ENCODE results near the gene EPS8L3.
A peak's percentile ranks its signal among the peaks of the same experiment; 100 is the strongest.

The EPS8L3 gene

DNA sequence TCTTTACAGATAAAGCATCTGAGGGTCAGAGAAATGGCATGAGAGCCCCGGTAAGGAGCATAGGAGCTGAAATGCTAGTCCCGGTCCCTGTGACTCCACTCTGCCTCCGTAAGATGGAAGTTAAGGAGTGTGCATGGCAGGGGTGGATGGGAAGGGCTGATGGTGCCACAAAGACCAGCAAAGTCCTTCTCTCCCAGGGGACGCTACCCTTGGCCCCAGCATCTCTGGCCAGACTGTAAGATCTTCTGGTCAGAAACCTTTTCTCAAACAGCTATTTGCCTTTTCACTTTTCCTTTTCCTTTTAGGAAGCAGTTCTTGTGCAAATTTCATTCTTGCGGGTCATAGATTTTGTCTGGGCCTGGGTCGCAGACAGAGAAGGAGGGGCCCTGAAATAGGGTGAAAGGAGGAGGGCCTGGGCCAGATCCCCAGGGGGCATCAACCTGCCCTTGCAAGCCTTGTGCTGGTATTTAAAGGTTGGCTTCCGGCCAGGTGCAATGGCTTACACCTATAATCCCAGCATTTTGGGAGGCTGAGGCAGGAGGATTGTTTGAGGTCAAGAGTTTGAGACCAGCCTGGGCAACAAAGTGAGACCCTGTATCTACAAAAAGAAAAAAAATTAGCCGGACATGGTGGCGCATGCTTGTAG is 14.4 kb upstream of the EPS8L3 start:
- Histone ChIP-seq H3K18ac (ENCODE audit: low read length) (no peak overlapping the region), H3K4me3 (ENCODE audit: low read length) (no peak overlapping the region), H3K56ac (ENCODE audit: low read length) (no peak overlapping the region), H3K23ac (ENCODE audit: low read length) (no peak overlapping the region), H3K4me2 (ENCODE audit: low read length) (no peak overlapping the region), H3K27me3 (ENCODE audit: insufficient read depth, low read length, poor library complexity) (no peaks in the 10 kb centered on the region), H3K4ac (ENCODE audit: low read depth, low read length) (no peak overlapping the region), H4K8ac (ENCODE audit: low read depth, low read length) (no peak overlapping the region), H2BK120ac (ENCODE audit: low read depth, low read length) (no peak overlapping the region), H3K4me1 (ENCODE audit: control insufficient read depth, low read depth, low read length) (peaks cover 1% of the 10 kb centered on the region), H3K36me3 (ENCODE audit: control insufficient read depth, insufficient read depth, low read length) (no peaks in the 10 kb centered on the region), H2AK5ac (ENCODE audit: low read length) (no peak overlapping the region), H2BK5ac (ENCODE audit: low read length) (no peak overlapping the region), H3K79me2 (ENCODE audit: control insufficient read depth, insufficient read depth, low read length) (no peaks in the 10 kb centered on the region), H3K79me1 (ENCODE audit: low read length) (no peaks in the 10 kb centered on the region), H4K5ac (ENCODE audit: low read length) (no peak overlapping the region), H3K27ac (ENCODE audit: low read depth, low read length) (no peak overlapping the region), H2BK15ac (replicated peaks; ENCODE audit: low read depth) (no peak overlapping the region), H3K9ac (ENCODE audit: low read length) (no peak overlapping the region)
- WGBS (ENCODE audit: extremely low coverage, insufficient coverage, low lambda C conversion rate), result no CpG with 5 or more reads among the region's 9 CpGs
- no peak for DNase-seq

DNA sequence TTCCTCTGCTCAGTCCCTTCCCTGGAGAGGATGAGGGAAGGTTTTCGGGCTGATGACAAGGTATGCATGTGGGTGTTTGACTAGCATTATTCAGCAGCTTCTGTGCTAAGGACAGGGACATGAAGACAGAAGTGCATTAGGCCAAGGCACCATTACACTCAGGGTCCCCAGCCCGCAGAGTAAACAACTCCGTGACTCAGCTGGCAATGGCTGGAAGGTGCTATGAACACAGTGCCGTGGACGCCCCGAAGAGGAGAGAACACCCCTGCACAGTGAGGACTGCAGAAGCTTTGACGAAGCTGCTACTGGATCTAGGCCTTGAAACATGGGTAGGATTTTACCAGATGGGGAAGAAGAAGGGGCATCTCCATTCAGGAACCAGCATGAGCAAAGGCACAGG is 13.7 kb upstream of the EPS8L3 start:
- no peaks in the 10 kb centered on the region for H3K79me2 ChIP-seq (ENCODE audit: control insufficient read depth, insufficient read depth, low read length)
- H3K79me1 ChIP-seq (ENCODE audit: low read length), result no peaks in the 10 kb centered on the region
- no peak overlapping the region for H4K8ac ChIP-seq (ENCODE audit: low read depth, low read length)
- DNase-seq, result no peak
- H3K4ac ChIP-seq (ENCODE audit: low read depth, low read length), result no peak overlapping the region
- H3K4me2 ChIP-seq (ENCODE audit: low read length), result no peak overlapping the region
- no peak overlapping the region for H2BK15ac ChIP-seq (replicated peaks; ENCODE audit: low read depth)
- H3K27ac ChIP-seq (ENCODE audit: low read depth, low read length), result no peak overlapping the region
- H2AK5ac ChIP-seq (ENCODE audit: low read length), result no peak overlapping the region
- H3K9ac ChIP-seq (ENCODE audit: low read length), result no peak overlapping the region
- H4K5ac ChIP-seq (ENCODE audit: low read length), result no peak overlapping the region
- H3K23ac ChIP-seq (ENCODE audit: low read length), result no peak overlapping the region
- H2BK5ac ChIP-seq (ENCODE audit: low read length), result no peak overlapping the region
- peak overlapping the region; percentile 19 for H3K56ac ChIP-seq (ENCODE audit: low read length)
- H3K4me3 ChIP-seq (ENCODE audit: low read length), result no peak overlapping the region
- H3K27me3 ChIP-seq (ENCODE audit: insufficient read depth, low read length, poor library complexity), result no peaks in the 10 kb centered on the region
- no CpG with 5 or more reads among the region's 7 CpGs for WGBS (ENCODE audit: extremely low coverage, insufficient coverage, low lambda C conversion rate)
- H2BK120ac ChIP-seq (ENCODE audit: low read depth, low read length), result no peak overlapping the region
- no peaks in the 10 kb centered on the region for H3K4me1 ChIP-seq (ENCODE audit: control insufficient read depth, low read depth, low read length)
- H3K36me3 ChIP-seq (ENCODE audit: control insufficient read depth, insufficient read depth, low read length), result no peaks in the 10 kb centered on the region
- no peak overlapping the region for H3K18ac ChIP-seq (ENCODE audit: low read length)

DNA sequence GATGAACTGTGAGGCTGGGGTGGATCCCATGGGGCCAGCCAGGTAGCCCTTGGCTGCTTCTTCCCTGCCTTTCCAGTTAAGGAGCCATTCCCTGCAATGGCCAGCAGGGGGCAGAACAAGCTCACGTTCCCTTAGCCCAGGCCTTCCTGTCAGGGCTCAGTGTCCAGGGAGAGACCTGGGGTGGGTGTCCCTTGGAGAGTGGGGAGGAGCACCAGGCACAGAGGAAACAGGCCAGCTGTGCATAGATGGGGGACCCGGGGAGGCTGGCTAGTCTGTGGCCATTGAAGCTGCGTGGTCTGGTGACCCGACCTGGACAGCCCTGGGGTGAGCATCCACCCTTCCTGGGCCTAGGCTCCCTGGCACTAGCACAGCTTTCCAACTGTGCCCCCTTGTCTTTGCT is 13.2 kb upstream of the EPS8L3 start:
- peak; percentile 89 for DNase-seq
- Histone ChIP-seq H2BK120ac (ENCODE audit: low read depth, low read length) (no peak overlapping the region), H2BK5ac (ENCODE audit: low read length) (no peak overlapping the region), H3K23ac (ENCODE audit: low read length) (no peak overlapping the region), H2AK5ac (ENCODE audit: low read length) (no peak overlapping the region), H4K8ac (ENCODE audit: low read depth, low read length) (no peak overlapping the region), H3K4me3 (ENCODE audit: low read length) (no peak overlapping the region), H2BK15ac (replicated peaks; ENCODE audit: low read depth) (no peak overlapping the region), H4K5ac (ENCODE audit: low read length) (no peak overlapping the region), H3K4me2 (ENCODE audit: low read length) (no peak overlapping the region), H3K79me1 (ENCODE audit: low read length) (no peaks in the 10 kb centered on the region), H3K9ac (ENCODE audit: low read length) (no peak overlapping the region), H3K36me3 (ENCODE audit: control insufficient read depth, insufficient read depth, low read length) (no peaks in the 10 kb centered on the region), H3K4me1 (ENCODE audit: control insufficient read depth, low read depth, low read length) (no peaks in the 10 kb centered on the region), H3K18ac (ENCODE audit: low read length) (no peak overlapping the region), H3K4ac (ENCODE audit: low read depth, low read length) (no peak overlapping the region), H3K56ac (ENCODE audit: low read length) (peak overlapping the region; percentile 19), H3K27me3 (ENCODE audit: insufficient read depth, low read length, poor library complexity) (no peaks in the 10 kb centered on the region), H3K79me2 (ENCODE audit: control insufficient read depth, insufficient read depth, low read length) (no peaks in the 10 kb centered on the region), H3K27ac (ENCODE audit: low read depth, low read length) (no peak overlapping the region)
- WGBS (ENCODE audit: extremely low coverage, insufficient coverage, low lambda C conversion rate), result no CpG with 5 or more reads among the region's 4 CpGs

DNA sequence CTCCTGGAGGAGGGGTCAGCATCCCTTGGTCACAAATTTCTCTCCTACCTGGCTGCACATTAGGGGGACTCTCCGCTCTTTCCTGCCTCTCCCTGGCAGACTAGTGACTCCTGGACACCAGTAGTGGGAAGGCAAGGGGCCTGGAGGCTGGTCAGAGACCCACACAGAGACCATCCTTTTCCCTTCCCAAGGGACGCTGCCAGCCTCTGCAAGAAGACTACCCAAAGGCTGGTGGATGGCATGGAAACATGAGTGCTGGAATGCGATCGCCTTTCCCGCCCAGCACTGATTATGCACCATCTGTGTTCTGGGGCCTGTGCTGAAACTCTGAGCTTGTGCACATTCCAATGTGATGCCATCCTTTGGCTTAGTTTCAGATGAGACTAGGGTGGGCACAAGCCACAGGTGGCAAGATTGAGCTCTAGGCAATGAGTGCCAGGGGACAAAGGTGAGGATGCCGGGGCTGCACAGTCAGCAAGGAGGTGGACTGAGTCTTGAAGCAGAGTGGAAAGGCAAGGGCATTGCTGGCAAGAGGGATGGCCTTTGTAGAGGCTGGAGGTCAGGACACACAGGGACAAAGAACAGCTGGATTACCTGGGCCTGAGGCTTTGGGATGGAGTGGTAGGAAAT is 12.6 kb upstream of the EPS8L3 start:
- H4K5ac ChIP-seq (ENCODE audit: low read length), result no peak overlapping the region
- no peak overlapping the region for H2BK15ac ChIP-seq (replicated peaks; ENCODE audit: low read depth)
- DNase-seq, result no peak
- H4K8ac ChIP-seq (ENCODE audit: low read depth, low read length), result no peak overlapping the region
- no peak overlapping the region for H3K27ac ChIP-seq (ENCODE audit: low read depth, low read length)
- peak overlapping the region; percentile 58 for H3K56ac ChIP-seq (ENCODE audit: low read length)
- no peak overlapping the region for H3K18ac ChIP-seq (ENCODE audit: low read length)
- H2BK5ac ChIP-seq (ENCODE audit: low read length), result no peak overlapping the region
- no peaks in the 10 kb centered on the region for H3K79me1 ChIP-seq (ENCODE audit: low read length)
- no peak overlapping the region for H2BK120ac ChIP-seq (ENCODE audit: low read depth, low read length)
- H3K27me3 ChIP-seq (ENCODE audit: insufficient read depth, low read length, poor library complexity), result no peaks in the 10 kb centered on the region
- H3K4me3 ChIP-seq (ENCODE audit: low read length), result no peak overlapping the region
- WGBS (ENCODE audit: extremely low coverage, insufficient coverage, low lambda C conversion rate), result no CpG with 5 or more reads among the region's 6 CpGs
- no peak overlapping the region for H2AK5ac ChIP-seq (ENCODE audit: low read length)
- H3K4ac ChIP-seq (ENCODE audit: low read depth, low read length), result no peak overlapping the region
- H3K4me1 ChIP-seq (ENCODE audit: control insufficient read depth, low read depth, low read length), result no peaks in the 10 kb centered on the region
- no peak overlapping the region for H3K9ac ChIP-seq (ENCODE audit: low read length)
- H3K23ac ChIP-seq (ENCODE audit: low read length), result no peak overlapping the region
- H3K79me2 ChIP-seq (ENCODE audit: control insufficient read depth, insufficient read depth, low read length), result no peaks in the 10 kb centered on the region
- no peak overlapping the region for H3K4me2 ChIP-seq (ENCODE audit: low read length)
- no peaks in the 10 kb centered on the region for H3K36me3 ChIP-seq (ENCODE audit: control insufficient read depth, insufficient read depth, low read length)

DNA sequence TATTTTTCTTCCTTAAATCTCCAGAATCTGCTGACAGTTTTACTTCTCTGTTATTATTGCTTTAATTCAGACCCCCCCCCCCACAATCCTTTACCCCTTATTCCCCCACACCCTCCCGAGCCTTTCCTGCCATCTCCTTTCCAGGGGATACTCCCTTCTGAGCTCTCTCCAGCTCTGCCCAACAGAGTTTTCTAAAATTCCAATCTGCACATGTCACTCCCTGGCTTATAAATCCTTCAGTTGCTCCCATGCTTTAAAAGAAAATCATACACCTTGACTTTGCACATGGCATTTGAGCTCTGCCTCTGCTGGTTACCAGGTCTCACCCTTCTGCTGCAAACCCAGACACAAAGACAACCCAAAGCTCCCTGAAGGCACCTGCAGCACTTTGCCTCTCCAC is 11.7 kb upstream of the EPS8L3 start:
- Histone ChIP-seq H3K4me3 (ENCODE audit: low read length) (no peak overlapping the region), H2BK120ac (ENCODE audit: low read depth, low read length) (no peak overlapping the region)
- whole genome bisulfite sequencing (ENCODE audit: extremely low coverage, insufficient coverage, low lambda C conversion rate), result no CpG with 5 or more reads among the region's 1 CpG

More for the DNA sequence above, 11.7 kb upstream of the EPS8L3 start:
- Histone ChIP-seq H3K79me2 (ENCODE audit: control insufficient read depth, insufficient read depth, low read length) (no peaks in the 10 kb centered on the region), H2AK5ac (ENCODE audit: low read length) (no peak overlapping the region), H2BK5ac (ENCODE audit: low read length) (no peak overlapping the region), H3K36me3 (ENCODE audit: control insufficient read depth, insufficient read depth, low read length) (no peaks in the 10 kb centered on the region), H2BK15ac (replicated peaks; ENCODE audit: low read depth) (no peak overlapping the region), H3K18ac (ENCODE audit: low read length) (no peak overlapping the region), H3K27me3 (ENCODE audit: insufficient read depth, low read length, poor library complexity) (no peaks in the 10 kb centered on the region), H3K56ac (ENCODE audit: low read length) (no peak overlapping the region), H3K9ac (ENCODE audit: low read length) (no peak overlapping the region), H3K23ac (ENCODE audit: low read length) (no peak overlapping the region), H4K5ac (ENCODE audit: low read length) (no peak overlapping the region), H3K4ac (ENCODE audit: low read depth, low read length) (no peak overlapping the region), H3K79me1 (ENCODE audit: low read length) (no peaks in the 10 kb centered on the region), H3K4me1 (ENCODE audit: control insufficient read depth, low read depth, low read length) (no peaks in the 10 kb centered on the region), H3K4me2 (ENCODE audit: low read length) (no peak overlapping the region), H3K27ac (ENCODE audit: low read depth, low read length) (no peak overlapping the region), H4K8ac (ENCODE audit: low read depth, low read length) (no peak overlapping the region)
- DNase-seq, result no peak
